Measurements from ENCODE around the gene SGIP1.
A peak's percentile ranks its signal among the peaks of the same experiment; 100 is the strongest.

Gene SGIP1

GRCh38 chr1:66527686-66528085 lies 6.3 kb upstream of the SGIP1 start:
- Histone ChIP-seq H3K27me3 (peaks cover 18% of the 10 kb centered on the region), H3K4me3 (ENCODE audit: low read depth in 1 of 2, low read length in 1 of 2) (no peak overlapping the region), H3K27ac (no peak overlapping the region), H3K9me3 (no peaks in the 10 kb centered on the region), H3K36me3 (no peaks in the 10 kb centered on the region), H3K4me1 (ENCODE audit: control insufficient read depth in 1 of 2, insufficient read depth in 1 of 2, low read depth in 1 of 2, low read length in 1 of 2) (peaks cover 0 to 4% of the 10 kb centered on the region in 2 experiments)
- TF ChIP-seq CTCF (IDR thresholded peaks at IDR 0.05), result no peak

- Histone ChIP-seq H3K36me3 (no peaks in the 10 kb centered on the region), H3K4me1 (ENCODE audit: control insufficient read depth in 1 of 2, insufficient read depth in 1 of 2, low read depth in 1 of 2, low read length in 1 of 2) (peaks cover 0 to 13% of the 10 kb centered on the region in 2 experiments), H3K4me3 (ENCODE audit: low read depth in 1 of 2, low read length in 1 of 2) (no peak overlapping the region), H3K27ac (no peak overlapping the region), H3K9me3 (no peaks in the 10 kb centered on the region), H3K27me3 (peaks cover 27% of the 10 kb centered on the region)
- TF ChIP-seq CTCF (IDR thresholded peaks at IDR 0.05), result no peak
These were observed 5.4 kb upstream of the SGIP1 start for GRCh38 chr1:66528580-66528979.

- H3K4me1 ChIP-seq (ENCODE audit: control insufficient read depth in 1 of 2, insufficient read depth in 1 of 2, low read depth in 1 of 2, low read length in 1 of 2), result peaks cover 0 to 18% of the 10 kb centered on the region in 2 experiments
- no peaks in the 10 kb centered on the region for H3K36me3 ChIP-seq
- H3K27me3 ChIP-seq, result peaks cover 55% of the 10 kb centered on the region
- H3K9me3 ChIP-seq, result no peaks in the 10 kb centered on the region
- H3K27ac ChIP-seq, result no peak overlapping the region
- no peak overlapping the region for H3K4me3 ChIP-seq (ENCODE audit: low read depth in 1 of 2, low read length in 1 of 2)
- TF ChIP-seq CTCF (IDR thresholded peaks at IDR 0.05), result no peak
These were observed 1.7 kb upstream of the SGIP1 start for GRCh38 chr1:66532214-66532613.

GRCh38 chr1:66532798-66533783 lies 862 bp upstream of the SGIP1 start:
- Histone ChIP-seq H3K4me1 (ENCODE audit: control insufficient read depth in 1 of 2, insufficient read depth in 1 of 2, low read depth in 1 of 2, low read length in 1 of 2) (peaks cover 0 to 18% of the 10 kb centered on the region in 2 experiments), H3K9me3 (no peaks in the 10 kb centered on the region), H3K27ac (no peak overlapping the region), H3K36me3 (no peaks in the 10 kb centered on the region), H3K4me3 (ENCODE audit: low read depth in 1 of 2, low read length in 1 of 2) (peak overlapping the region in 1 of 2 experiments; percentile 38), H3K27me3 (peaks cover 55% of the 10 kb centered on the region)
- no peak for TF ChIP-seq CTCF (IDR thresholded peaks at IDR 0.05)

GRCh38 chr1:66535061-66535460 lies 1.1 kb downstream of the SGIP1 start:
- no peak for TF ChIP-seq CTCF (IDR thresholded peaks at IDR 0.05)
- no peak overlapping the region for H3K27ac ChIP-seq
- no peak overlapping the region for H3K4me3 ChIP-seq (ENCODE audit: low read depth in 1 of 2, low read length in 1 of 2)
- H3K36me3 ChIP-seq, result no peaks in the 10 kb centered on the region
- H3K27me3 ChIP-seq, result peaks cover 55% of the 10 kb centered on the region
- H3K9me3 ChIP-seq, result no peaks in the 10 kb centered on the region
- peaks cover 0 to 18% of the 10 kb centered on the region in 2 experiments for H3K4me1 ChIP-seq (ENCODE audit: control insufficient read depth in 1 of 2, insufficient read depth in 1 of 2, low read depth in 1 of 2, low read length in 1 of 2)

Measured in neutrophil (primary cell).